DND-41 (cell line): ENCODE results near the gene VAC14.

Experiments used
- EZH2 ChIP-seq: IDR thresholded peaks from 3 replicates; pipeline ENCODE4 v1.6.1; 2012; ENCODE audit warnings: borderline replicate concordance, low read depth, mild to moderate bottlenecking, moderate library complexity, low read length, inconsistent platforms; ENCODE audit not compliant: severe bottlenecking
- TF ChIP-seq, protein P1 (sequence below): IDR thresholded peaks from 2 replicates; pipeline ENCODE4 v1.5.1; 2012; ENCODE audit warnings: borderline replicate concordance, low read length, moderate library complexity, mild to moderate bottlenecking; ENCODE audit not compliant: poor library complexity, severe bottlenecking; ENCODE audit errors: extremely low read depth

DNA sequence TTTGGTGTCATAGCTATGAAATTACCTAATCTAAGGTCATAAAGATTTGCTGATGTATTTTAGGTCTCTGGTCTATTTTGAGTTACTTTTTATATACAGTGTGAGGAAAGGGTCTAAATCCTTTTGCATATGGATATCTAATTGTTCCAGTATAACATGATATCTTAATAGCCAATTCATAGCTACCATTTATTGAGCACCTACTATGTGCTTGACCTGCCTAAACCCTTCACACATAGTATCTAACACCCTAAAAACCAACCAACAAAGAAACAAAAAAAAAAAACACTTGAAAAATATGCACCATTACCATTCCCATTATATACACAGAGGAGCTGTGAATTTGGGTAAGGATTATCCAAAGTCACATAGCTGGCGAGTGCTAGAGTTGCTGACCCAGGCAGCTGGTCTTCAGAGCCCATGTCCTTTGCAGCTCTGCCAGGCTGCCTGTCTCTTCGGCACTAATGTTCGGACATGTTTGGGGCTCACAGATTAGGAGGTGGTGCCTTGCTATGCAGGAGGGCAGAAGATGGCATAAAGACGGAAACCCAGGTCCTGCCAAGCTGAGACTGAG, 66.3 kb downstream of the VAC14 start:
- TF ChIP-seq, protein P1, sequence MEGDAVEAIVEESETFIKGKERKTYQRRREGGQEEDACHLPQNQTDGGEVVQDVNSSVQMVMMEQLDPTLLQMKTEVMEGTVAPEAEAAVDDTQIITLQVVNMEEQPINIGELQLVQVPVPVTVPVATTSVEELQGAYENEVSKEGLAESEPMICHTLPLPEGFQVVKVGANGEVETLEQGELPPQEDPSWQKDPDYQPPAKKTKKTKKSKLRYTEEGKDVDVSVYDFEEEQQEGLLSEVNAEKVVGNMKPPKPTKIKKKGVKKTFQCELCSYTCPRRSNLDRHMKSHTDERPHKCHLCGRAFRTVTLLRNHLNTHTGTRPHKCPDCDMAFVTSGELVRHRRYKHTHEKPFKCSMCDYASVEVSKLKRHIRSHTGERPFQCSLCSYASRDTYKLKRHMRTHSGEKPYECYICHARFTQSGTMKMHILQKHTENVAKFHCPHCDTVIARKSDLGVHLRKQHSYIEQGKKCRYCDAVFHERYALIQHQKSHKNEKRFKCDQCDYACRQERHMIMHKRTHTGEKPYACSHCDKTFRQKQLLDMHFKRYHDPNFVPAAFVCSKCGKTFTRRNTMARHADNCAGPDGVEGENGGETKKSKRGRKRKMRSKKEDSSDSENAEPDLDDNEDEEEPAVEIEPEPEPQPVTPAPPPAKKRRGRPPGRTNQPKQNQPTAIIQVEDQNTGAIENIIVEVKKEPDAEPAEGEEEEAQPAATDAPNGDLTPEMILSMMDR: no peak
- no peak for TF ChIP-seq EZH2
